Cardiac muscle cell (in vitro differentiated cells and primary cell): Measurements from ENCODE around the gene CDH23. TPM values are rescaled to one million over a fixed set of nuclear protein-coding genes. Genes with fewer than 3 reads are reported as not detected.

ENCODE experiments used
- DNase-seq, 2 donors: peaks; one replicate each; pipeline versions ENCODE4 v3.0.0 to v3.0.0-alpha.2; 2010 to 2017; ENCODE audit warnings: low read depth in 1 of 2, low spot score in 1 of 2
- H3K27ac ChIP-seq: fragments of 200-600 bp; sonication (generic); 2 replicates; pipeline ENCODE4 v1.5.1; 2016
- H3K27me3 ChIP-seq: fragments of 200-600 bp; sonication (generic); 2 replicates; pipeline ENCODE4 v1.6.0; 2016; ENCODE audit warnings: control low read depth
- H3K36me3 ChIP-seq: fragments of 200-600 bp; sonication (generic); 2 replicates; pipeline ENCODE4 v1.5.1; 2016; ENCODE audit warnings: control low read depth
- H3K4me1 ChIP-seq: fragments of 200-600 bp; sonication (generic); 2 replicates; pipeline ENCODE4 v1.8.1; 2017; ENCODE audit warnings: low read depth, mild to moderate bottlenecking, mixed run types
- H3K4me3 ChIP-seq: fragments of 200-600 bp; sonication (generic); 2 replicates; pipeline ENCODE4 v1.5.1; 2016; ENCODE audit warnings: mild to moderate bottlenecking
- H3K9me3 ChIP-seq: fragments of 200-600 bp; sonication (generic); 2 replicates; pipeline ENCODE4 v1.5.1; 2017; ENCODE audit warnings: low read depth, mild to moderate bottlenecking, control low read depth
- CTCF ChIP-seq: IDR thresholded peaks from 2 replicates; pipeline ENCODE4 v1.5.1; 2012; ENCODE audit warnings: low read depth, mild to moderate bottlenecking, low read length
- polyA plus RNA-seq: library from polyadenylated mRNA; unstranded; fragments of >200 nt; fragmentation: Nextera tagmentation; extraction: Ambion mirVana; gene quantifications from 2 replicates; pipeline ENCODE4 v1.2.1, GENCODE V29; 2016
- total RNA-seq: library from RNA; depleted of rRNA; stranded (reverse); fragments of >200 nt; gene quantifications from 2 replicates; pipeline ENCODE4 v1.2.3, GENCODE V29; 2016

CDH23 gene
- total and polyA plus RNA-seq, 2 experiments from 2014 or later = 0.05 to 0.51 TPM

- Histone ChIP-seq H3K9me3 (no peaks in the 10 kb centered on the region), H3K4me1 (no peaks in the 10 kb centered on the region), H3K36me3 (no peaks in the 10 kb centered on the region), H3K27me3 (no peaks in the 10 kb centered on the region), H3K27ac (no peak overlapping the region), H3K4me3 (no peak overlapping the region)
- peak; percentile 81 for TF ChIP-seq CTCF
- DNase-seq = peak; percentile 53 to 74
These were observed 311.6 kb downstream of the CDH23 start for GRCh38 chr10:71708301-71708703.

GRCh38 chr10:71708897-71709882 lies 312.5 kb downstream of the CDH23 start:
- TF ChIP-seq CTCF = no peak

GRCh38 chr10:71710519-71710918 lies 313.8 kb downstream of the CDH23 start:
- DNase-seq = no peak
- H3K36me3 ChIP-seq = no peaks in the 10 kb centered on the region
- H3K27ac ChIP-seq = no peak overlapping the region
- H3K27me3 ChIP-seq = no peaks in the 10 kb centered on the region
- H3K9me3 ChIP-seq = no peaks in the 10 kb centered on the region
- H3K4me3 ChIP-seq = no peak overlapping the region
- no peak for TF ChIP-seq CTCF
- peaks cover 4% of the 10 kb centered on the region for H3K4me1 ChIP-seq

More at GRCh38 chr10:71708897-71709882, 312.5 kb downstream of the CDH23 start:
- H3K36me3 ChIP-seq = no peaks in the 10 kb centered on the region
- peaks cover 4% of the 10 kb centered on the region for H3K4me1 ChIP-seq
- H3K27me3 ChIP-seq = no peaks in the 10 kb centered on the region
- no peak overlapping the region for H3K27ac ChIP-seq
- DNase-seq = no peak
- no peaks in the 10 kb centered on the region for H3K9me3 ChIP-seq
- no peak overlapping the region for H3K4me3 ChIP-seq

- no peaks in the 10 kb centered on the region for H3K36me3 ChIP-seq
- H3K27ac ChIP-seq = no peak overlapping the region
- no peak for TF ChIP-seq CTCF
- no peaks in the 10 kb centered on the region for H3K27me3 ChIP-seq
- H3K4me1 ChIP-seq = peaks cover 4% of the 10 kb centered on the region
- no peaks in the 10 kb centered on the region for H3K9me3 ChIP-seq
- H3K4me3 ChIP-seq = no peak overlapping the region
- DNase-seq = no peak
These were observed 314.4 kb downstream of the CDH23 start for GRCh38 chr10:71711052-71711623.

GRCh38 chr10:71712170-71712569 lies 315.4 kb downstream of the CDH23 start:
- H3K27ac ChIP-seq = no peak overlapping the region
- no peaks in the 10 kb centered on the region for H3K36me3 ChIP-seq
- H3K27me3 ChIP-seq = no peaks in the 10 kb centered on the region
- peaks cover 4% of the 10 kb centered on the region for H3K4me1 ChIP-seq
- no peak for DNase-seq
- no peaks in the 10 kb centered on the region for H3K9me3 ChIP-seq
- no peak for TF ChIP-seq CTCF
- H3K4me3 ChIP-seq = no peak overlapping the region
